OCI-LY1 (cell line): ENCODE results near the gene PARD6B.

Source experiments
- H2AFZ ChIP-seq: fragments of 200-600 bp; sonication (generic), shearing (Covaris generic); 2 replicates; pipeline ENCODE4 v1.6.0; 2014; ENCODE audit warnings: antibody characterized with exemption, mild to moderate bottlenecking, low read length
- H3F3A ChIP-seq: fragments of 200-600 bp; sonication (generic), shearing (Covaris generic); 2 replicates; pipeline ENCODE4 v1.6.0; 2014; ENCODE audit warnings: mild to moderate bottlenecking, antibody characterized with exemption, low read length, moderate library complexity; ENCODE audit not compliant: insufficient read depth
- H3K27ac ChIP-seq: fragments of 200-600 bp; sonication (generic); 2 replicates; pipeline ENCODE4 v1.5.1; 2014; ENCODE audit warnings: low read length, mixed run types, mild to moderate bottlenecking, low read depth; ENCODE audit not compliant: poor library complexity, severe bottlenecking
- H3K27me3 ChIP-seq: fragments of 200-600 bp; sonication (generic); 2 replicates; pipeline ENCODE4 v1.6.0; 2014; ENCODE audit warnings: antibody characterized with exemption, mild to moderate bottlenecking, low read length, moderate library complexity; ENCODE audit not compliant: insufficient read depth
- H3K36me3 ChIP-seq: fragments of 200-600 bp; sonication (generic); 2 replicates; pipeline ENCODE4 v1.6.1; 2014; ENCODE audit warnings: mild to moderate bottlenecking, antibody characterized with exemption, low read length, moderate library complexity, mixed read lengths; ENCODE audit not compliant: insufficient read depth
- H3K4me1 ChIP-seq: fragments of 200-600 bp; sonication (generic); 2 replicates; pipeline ENCODE4 v1.5.1; 2014; ENCODE audit warnings: mild to moderate bottlenecking, low read length, moderate library complexity; ENCODE audit not compliant: insufficient read depth, severe bottlenecking
- H3K4me2 ChIP-seq: fragments of 200-600 bp; sonication (generic), shearing (Covaris generic); 2 replicates; pipeline ENCODE4 v1.6.1; 2014; ENCODE audit warnings: low read length
- H3K4me3 ChIP-seq: fragments of 200-600 bp; sonication (generic); 2 replicates; pipeline ENCODE4 v1.5.1; 2014; ENCODE audit warnings: low read length, low read depth, mild to moderate bottlenecking, mixed read lengths; ENCODE audit not compliant: poor library complexity, severe bottlenecking
- H3K79me2 ChIP-seq: fragments of 200-600 bp; shearing (Covaris generic); 2 replicates; pipeline ENCODE4 v1.6.1; 2016; ENCODE audit warnings: mixed run types, low read length, mixed read lengths; ENCODE audit not compliant: insufficient read depth
- H3K9ac ChIP-seq: fragments of 200-600 bp; sonication (generic), shearing (Covaris generic); 2 replicates; pipeline ENCODE4 v1.6.1; 2014; ENCODE audit warnings: mild to moderate bottlenecking, low read length, mixed read lengths
- H3K9me2 ChIP-seq: fragments of 200-600 bp; sonication (generic), shearing (Covaris generic); 2 replicates; pipeline ENCODE4 v1.6.1; 2014; ENCODE audit warnings: low read depth, mild to moderate bottlenecking, low read length, mixed read lengths
- H3K9me3 ChIP-seq: fragments of 200-600 bp; shearing (Covaris generic); 2 replicates; pipeline ENCODE4 v1.6.1; 2014; ENCODE audit warnings: low read length, mixed read lengths
- H4K20me1 ChIP-seq: fragments of 200-600 bp; sonication (generic), shearing (Covaris generic); 2 replicates; pipeline ENCODE4 v1.6.0; 2016; ENCODE audit warnings: mild to moderate bottlenecking, low read length; ENCODE audit not compliant: insufficient read depth
- CTCF ChIP-seq: fragments of 200-600 bp; sonication (generic), shearing (Covaris generic); IDR thresholded peaks from 2 replicates; pipeline ENCODE4 v1.5.1; 2017; ENCODE audit warnings: mild to moderate bottlenecking, antibody characterized with exemption, low read length, moderate library complexity, mixed read lengths
- EZH2 ChIP-seq: fragments of 200-600 bp; sonication (generic), shearing (Covaris generic); IDR thresholded peaks from 2 replicates; pipeline ENCODE4 v1.8.0; 2017; ENCODE audit warnings: borderline replicate concordance, mixed run types, mild to moderate bottlenecking, antibody characterized with exemption, low read length, moderate library complexity, mixed read lengths

The PARD6B gene

GRCh38 chr20:50728486-50728980 is 2.8 kb upstream of the PARD6B start:
- Histone ChIP-seq H4K20me1 (no peaks in the 10 kb centered on the region), H3K4me1 (peaks cover 17% of the 10 kb centered on the region), H3K4me2 (no peak overlapping the region), H3F3A (no peaks in the 10 kb centered on the region), H2AFZ (no peak overlapping the region), H3K27me3 (no peaks in the 10 kb centered on the region), H3K9ac (no peak overlapping the region), H3K9me3 (no peaks in the 10 kb centered on the region), H3K4me3 (no peak overlapping the region), H3K27ac (no peak overlapping the region), H3K9me2 (no peaks in the 10 kb centered on the region), H3K36me3 (no peaks in the 10 kb centered on the region), H3K79me2 (peaks cover 9% of the 10 kb centered on the region; the same call in 1 of the 2 replicates)
- TF ChIP-seq CTCF (no peak), EZH2 (no peak)

DNA sequence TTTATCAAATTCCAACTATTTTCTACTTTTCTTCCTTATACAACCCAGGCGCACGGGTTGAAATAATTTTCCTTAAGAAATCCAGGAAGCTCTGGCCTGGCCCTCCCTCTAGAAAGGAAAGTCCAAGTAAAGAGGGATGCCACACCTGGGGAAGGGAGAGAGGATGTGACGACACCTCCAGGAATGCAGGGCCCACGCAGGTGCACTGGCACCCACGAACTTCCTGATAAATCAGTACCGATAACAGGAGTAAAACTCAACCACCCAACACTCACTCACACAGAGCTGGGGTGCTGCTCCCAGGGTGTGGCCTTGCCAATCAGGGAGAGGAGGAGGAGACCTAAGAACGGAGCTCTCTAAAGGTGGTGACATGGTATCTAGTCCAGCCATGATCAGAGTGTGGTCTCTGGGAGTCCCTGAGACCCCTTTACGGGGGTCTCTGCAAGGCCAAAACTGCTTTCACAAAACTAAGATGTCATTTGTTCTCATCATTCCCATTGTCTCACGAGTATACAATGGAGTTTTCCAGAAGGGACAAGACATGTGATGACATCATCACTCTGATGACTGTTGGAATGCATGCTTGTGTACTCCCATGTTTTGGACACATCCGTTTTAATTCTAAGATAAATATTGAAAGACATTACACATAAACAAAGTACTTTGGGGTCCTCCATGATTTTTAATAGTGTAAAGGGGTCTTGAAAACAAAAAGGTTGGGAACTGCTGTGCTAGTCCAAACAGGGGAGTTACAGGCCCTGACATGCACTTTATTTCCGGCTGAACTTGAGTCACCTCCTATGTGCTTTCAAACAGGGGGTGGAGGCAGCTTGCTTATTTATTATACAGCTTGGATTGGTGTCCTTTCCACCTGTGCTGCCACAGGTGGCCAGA is 2.2 kb upstream of the PARD6B start:
- TF ChIP-seq CTCF (no peak), EZH2 (no peak)
- Histone ChIP-seq H2AFZ (no peak overlapping the region), H4K20me1 (no peaks in the 10 kb centered on the region), H3K79me2 (peaks cover 9% of the 10 kb centered on the region; the same call in 1 of the 2 replicates), H3F3A (no peaks in the 10 kb centered on the region), H3K4me1 (peaks cover 17% of the 10 kb centered on the region), H3K27me3 (no peaks in the 10 kb centered on the region), H3K9me3 (no peaks in the 10 kb centered on the region), H3K36me3 (no peaks in the 10 kb centered on the region), H3K4me3 (no peak overlapping the region), H3K27ac (no peak overlapping the region), H3K4me2 (no peak overlapping the region), H3K9ac (no peak overlapping the region), H3K9me2 (no peaks in the 10 kb centered on the region)

- Histone ChIP-seq H3K4me2 (peak overlapping the region; percentile 88), H3K27ac (no peak overlapping the region), H3K9ac (peak overlapping the region; percentile 79), H4K20me1 (no peaks in the 10 kb centered on the region), H3K27me3 (no peaks in the 10 kb centered on the region), H2AFZ (0 out of 2 replicates have a peak overlapping the region, but pooled peaks have one; percentile 12), H3K4me1 (peaks cover 17% of the 10 kb centered on the region), H3F3A (no peaks in the 10 kb centered on the region), H3K9me2 (no peaks in the 10 kb centered on the region), H3K79me2 (peaks cover 9% of the 10 kb centered on the region; the same call in 1 of the 2 replicates), H3K4me3 (peak overlapping the region; percentile 64), H3K9me3 (no peaks in the 10 kb centered on the region), H3K36me3 (no peaks in the 10 kb centered on the region)
- TF ChIP-seq CTCF (no peak), EZH2 (no peak)
These were observed 1.2 kb upstream of the PARD6B start for GRCh38 chr20:50729901-50730764.
